Coronary artery (tissue), 2 donors: ENCODE results near the gene MBD2.

Experiments used
- DNase-seq: peaks from one replicate; pipeline ENCODE4 v3.0.0-alpha.2; 2017; ENCODE audit warnings: low spot score
- H3K27ac ChIP-seq, 2 donors: fragments of 200-600 bp; sonication (generic); one replicate each; pipeline ENCODE4 v1.5.1; 2016 to 2019
- H3K4me3 ChIP-seq: fragments of 200-600 bp; sonication (generic); 2 replicates; pipeline ENCODE4 v1.5.1; 2016; ENCODE audit warnings: mild to moderate bottlenecking, moderate library complexity
- TF ChIP-seq, protein P1 (sequence below): fragments of 200-600 bp; sonication (generic); IDR thresholded peaks from one replicate; pipeline ENCODE4 v1.5.1; 2019; ENCODE audit warnings: antibody characterized with exemption

MBD2 gene

DNA sequence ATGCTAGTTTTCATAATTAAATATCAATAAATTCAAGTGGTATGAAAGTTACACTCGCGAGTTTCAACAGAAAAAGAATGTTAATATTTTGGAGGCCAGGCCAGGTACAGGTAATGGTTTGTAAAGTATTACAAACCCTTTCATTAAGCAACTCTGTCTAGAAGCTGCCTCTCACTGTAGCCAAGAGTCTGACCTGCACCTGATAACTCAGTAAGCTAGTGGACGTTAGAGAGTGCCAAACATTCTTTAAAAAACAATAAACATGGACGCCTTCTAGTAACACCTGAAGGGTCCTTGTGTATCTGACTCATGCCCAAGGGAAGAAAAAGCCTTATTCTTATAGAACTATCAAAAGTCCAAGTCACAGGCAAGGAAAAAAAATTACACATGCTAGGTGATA is 70.2 kb downstream of the MBD2 start:
- Histone ChIP-seq H3K4me3 (no peak overlapping the region), H3K27ac (no peak overlapping the region)
- no peak for DNase-seq
- TF ChIP-seq, protein P1, sequence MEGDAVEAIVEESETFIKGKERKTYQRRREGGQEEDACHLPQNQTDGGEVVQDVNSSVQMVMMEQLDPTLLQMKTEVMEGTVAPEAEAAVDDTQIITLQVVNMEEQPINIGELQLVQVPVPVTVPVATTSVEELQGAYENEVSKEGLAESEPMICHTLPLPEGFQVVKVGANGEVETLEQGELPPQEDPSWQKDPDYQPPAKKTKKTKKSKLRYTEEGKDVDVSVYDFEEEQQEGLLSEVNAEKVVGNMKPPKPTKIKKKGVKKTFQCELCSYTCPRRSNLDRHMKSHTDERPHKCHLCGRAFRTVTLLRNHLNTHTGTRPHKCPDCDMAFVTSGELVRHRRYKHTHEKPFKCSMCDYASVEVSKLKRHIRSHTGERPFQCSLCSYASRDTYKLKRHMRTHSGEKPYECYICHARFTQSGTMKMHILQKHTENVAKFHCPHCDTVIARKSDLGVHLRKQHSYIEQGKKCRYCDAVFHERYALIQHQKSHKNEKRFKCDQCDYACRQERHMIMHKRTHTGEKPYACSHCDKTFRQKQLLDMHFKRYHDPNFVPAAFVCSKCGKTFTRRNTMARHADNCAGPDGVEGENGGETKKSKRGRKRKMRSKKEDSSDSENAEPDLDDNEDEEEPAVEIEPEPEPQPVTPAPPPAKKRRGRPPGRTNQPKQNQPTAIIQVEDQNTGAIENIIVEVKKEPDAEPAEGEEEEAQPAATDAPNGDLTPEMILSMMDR: no peak

GRCh38 chr18:54151376-54151775 is 73.1 kb downstream of the MBD2 start:
- DNase-seq: no peak
- Histone ChIP-seq H3K4me3 (no peak overlapping the region), H3K27ac (no peak overlapping the region)
- TF ChIP-seq, protein P1: no peak

GRCh38 chr18:54150226-54150625 is 74.2 kb downstream of the MBD2 start:
- no peak for DNase-seq
- Histone ChIP-seq H3K4me3 (no peak overlapping the region), H3K27ac (no peak overlapping the region)
- TF ChIP-seq, protein P1: no peak

DNA sequence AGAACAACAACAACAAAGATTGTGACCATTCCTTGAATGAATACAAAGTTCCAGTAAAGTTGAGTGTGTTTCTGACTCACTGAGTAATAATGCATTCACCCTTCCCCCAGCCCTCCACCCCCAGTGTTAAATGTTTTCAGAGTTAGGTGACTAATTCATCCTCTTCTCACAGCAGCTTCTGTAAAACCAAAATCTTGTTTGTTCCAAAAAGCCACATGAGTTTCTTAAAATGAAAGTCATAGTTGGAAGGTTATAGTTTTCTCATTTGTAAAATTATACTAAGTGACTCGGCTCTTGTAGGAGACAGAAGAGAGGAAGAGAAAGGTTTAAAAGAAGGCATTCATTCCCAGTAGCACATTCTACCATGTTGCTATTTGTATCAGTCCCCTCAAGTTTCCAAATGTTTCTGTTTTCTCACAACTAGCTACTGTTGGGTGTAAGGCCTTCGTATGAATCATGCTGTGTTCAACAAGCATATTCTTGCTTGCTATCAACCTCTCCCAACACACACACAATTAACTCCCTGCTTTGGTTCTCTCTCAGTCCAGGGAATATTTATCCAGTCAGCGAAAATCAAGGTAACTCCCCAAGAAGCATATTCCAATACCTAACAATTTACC is 75.3 kb downstream of the MBD2 start:
- Histone ChIP-seq H3K4me3 (peak overlapping the region; percentile 16), H3K27ac (peak overlapping the region; percentile 17 to 61)
- TF ChIP-seq, protein P1: no peak
- DNase-seq: no peak

GRCh38 chr18:54148678-54149077 is 75.8 kb downstream of the MBD2 start:
- TF ChIP-seq, protein P1: no peak
- peak overlapping the region in 1 of 2 donors; percentile 61 for H3K27ac ChIP-seq

DNA sequence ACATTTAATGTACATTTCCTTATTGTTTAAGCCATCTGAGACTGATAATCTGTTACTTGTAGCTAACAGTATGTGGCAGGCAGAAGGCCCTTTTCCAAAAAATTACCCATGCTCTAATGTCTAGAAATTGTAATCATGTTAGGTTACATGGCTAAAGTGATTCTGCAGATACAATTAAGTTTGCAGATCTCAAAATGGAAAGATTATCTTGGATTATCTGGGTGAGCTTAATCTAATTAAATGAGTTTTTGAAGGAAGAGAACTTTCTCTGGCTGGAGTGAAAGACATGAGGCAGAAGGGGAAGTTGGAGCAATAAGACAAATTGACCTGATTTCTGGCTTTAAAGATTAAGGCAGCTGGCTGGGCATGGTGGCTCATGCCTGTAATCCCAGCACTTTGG is 76.3 kb downstream of the MBD2 start:
- Histone ChIP-seq H3K27ac (peak overlapping the region in 1 of 2 donors; percentile 61), H3K4me3 (no peak overlapping the region)
- no peak for DNase-seq
- TF ChIP-seq, protein P1: no peak

More at GRCh38 chr18:54148678-54149077, 75.8 kb downstream of the MBD2 start:
- peak overlapping the region; percentile 16 for H3K4me3 ChIP-seq
- no peak for DNase-seq

DNA sequence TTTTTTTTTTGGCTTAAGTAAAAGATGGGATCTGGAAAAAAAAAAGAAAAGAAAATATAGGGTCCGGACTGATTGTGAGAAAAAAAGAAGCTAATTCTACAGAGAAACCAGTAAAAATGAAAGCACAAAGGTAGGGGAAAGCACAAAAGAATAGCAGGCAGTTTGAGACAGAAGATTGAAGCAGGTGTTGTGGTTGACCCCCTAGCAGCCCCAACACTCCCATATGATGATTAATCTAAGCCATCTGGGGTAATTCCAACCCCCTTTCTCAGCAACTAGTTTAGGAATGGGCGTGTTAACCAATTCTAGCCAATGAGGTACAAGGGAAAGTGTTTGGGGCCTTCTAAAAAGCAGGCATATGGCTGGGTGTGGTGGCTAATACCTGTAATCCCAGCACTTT is 77.0 kb downstream of the MBD2 start:
- TF ChIP-seq, protein P1: no peak
- DNase-seq: no peak
- Histone ChIP-seq H3K27ac (no peak overlapping the region), H3K4me3 (no peak overlapping the region)
